OCI-LY3 (cell line): Measurements from ENCODE around the gene CNTN5.

ENCODE experiments used
- H2AFZ ChIP-seq: fragments of 200-600, 300-600 bp; shearing (Covaris generic); 2 replicates; pipeline ENCODE4 v1.6.0; 2014; ENCODE audit warnings: antibody characterized with exemption, low read depth, low read length
- H3K27ac ChIP-seq: fragments of 200-600, 300-600 bp; sonication (generic); 2 replicates; pipeline ENCODE4 v1.5.1; 2014; ENCODE audit warnings: mild to moderate bottlenecking, low read length, moderate library complexity, mixed read lengths
- H3K27me3 ChIP-seq: fragments of 200-600, 300-600 bp; sonication (generic); 2 replicates; pipeline ENCODE4 v1.6.1; 2014; ENCODE audit warnings: low read depth, low read length, mixed read lengths
- H3K36me3 ChIP-seq: fragments of 200-600, 300-600 bp; sonication (generic); replicated peaks from 2 replicates; pipeline ENCODE3; 2014; ENCODE audit warnings: low read depth, low read length, mixed read lengths
- H3K4me1 ChIP-seq: fragments of 300-600, 200-600 bp; sonication (generic); 2 replicates; pipeline ENCODE4 v1.6.1; 2014; ENCODE audit warnings: low read length, mixed read lengths
- H3K4me2 ChIP-seq: fragments of 200-600, 300-600 bp; sonication (generic); 2 replicates; pipeline ENCODE4 v1.6.1; 2014; ENCODE audit warnings: low read length, mixed read lengths
- H3K4me3 ChIP-seq: fragments of 300-600, 200-600 bp; sonication (generic); 2 replicates; pipeline ENCODE4 v1.5.1; 2014; ENCODE audit warnings: antibody characterized with exemption, mild to moderate bottlenecking, low read length, moderate library complexity
- H3K79me2 ChIP-seq: fragments of 300-600, 200-600 bp; shearing (Covaris generic); 2 replicates; pipeline ENCODE4 v1.6.1; 2014; ENCODE audit warnings: mild to moderate bottlenecking, low read length, mixed read lengths
- H3K9ac ChIP-seq: fragments of 300-600, 200-600 bp; shearing (Covaris generic); 2 replicates; pipeline ENCODE4 v1.6.0; 2014; ENCODE audit warnings: mild to moderate bottlenecking, low read length, moderate library complexity
- H3K9me3 ChIP-seq: fragments of 200-600, 300-600 bp; shearing (Covaris generic); 2 replicates; pipeline ENCODE4 v1.6.1; 2014; ENCODE audit warnings: low read length, mixed read lengths; ENCODE audit not compliant: insufficient read depth
- H4K20me1 ChIP-seq: fragments of 200-600, 300-600 bp; sonication (generic); 2 replicates; pipeline ENCODE4 v1.6.1; 2016; ENCODE audit warnings: low read length, mixed read lengths; ENCODE audit not compliant: insufficient read depth
- EZH2phosphoT487 ChIP-seq: fragments of 200-600 bp; shearing (Covaris generic); IDR thresholded peaks from 2 replicates; pipeline ENCODE4 v1.6.1; 2018; ENCODE audit warnings: antibody characterized with exemption, mixed run types, low read depth
- TF ChIP-seq, protein P1 (sequence below): fragments of 200-600, 300-600 bp; sonication (generic); IDR thresholded peaks from 2 replicates; pipeline ENCODE4 v1.5.1; 2014; ENCODE audit warnings: antibody characterized with exemption, low read length, low read depth

CNTN5 gene

DNA sequence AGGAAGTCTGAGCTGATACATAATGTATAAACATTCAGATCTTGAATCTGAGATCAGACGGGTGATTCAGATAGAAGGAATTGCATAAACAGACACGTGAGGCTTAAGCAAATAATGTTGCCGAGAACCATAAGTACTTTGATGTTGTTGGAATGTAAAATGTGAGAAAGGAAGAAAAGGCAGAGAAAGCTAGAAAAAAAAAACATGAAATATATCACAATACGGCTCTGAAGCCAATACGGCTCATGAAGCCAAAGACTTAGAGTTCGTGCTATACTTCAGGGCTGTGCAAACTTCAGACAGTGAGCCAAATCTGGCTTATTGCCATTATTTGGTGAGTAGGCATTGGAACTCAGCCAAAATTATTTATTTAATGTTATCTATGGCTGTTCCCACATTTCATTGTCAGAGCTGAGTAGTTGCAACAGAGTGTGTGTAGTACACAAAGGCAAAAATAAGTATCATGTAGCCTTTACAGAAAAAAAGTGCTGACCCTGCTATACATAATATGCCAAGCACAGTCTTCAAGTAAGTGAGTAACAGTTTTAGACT, 673.3 kb downstream of the CNTN5 start:
- no peaks in the 10 kb centered on the region for H3K36me3 ChIP-seq
- no peaks in the 10 kb centered on the region for H3K27me3 ChIP-seq
- no peaks in the 10 kb centered on the region for H3K79me2 ChIP-seq
- no peak overlapping the region for H3K4me3 ChIP-seq
- H4K20me1 ChIP-seq: no peaks in the 10 kb centered on the region
- no peak overlapping the region for H3K4me2 ChIP-seq
- no peaks in the 10 kb centered on the region for H3K9me3 ChIP-seq
- no peak overlapping the region for H3K9ac ChIP-seq
- TF ChIP-seq, protein P1, sequence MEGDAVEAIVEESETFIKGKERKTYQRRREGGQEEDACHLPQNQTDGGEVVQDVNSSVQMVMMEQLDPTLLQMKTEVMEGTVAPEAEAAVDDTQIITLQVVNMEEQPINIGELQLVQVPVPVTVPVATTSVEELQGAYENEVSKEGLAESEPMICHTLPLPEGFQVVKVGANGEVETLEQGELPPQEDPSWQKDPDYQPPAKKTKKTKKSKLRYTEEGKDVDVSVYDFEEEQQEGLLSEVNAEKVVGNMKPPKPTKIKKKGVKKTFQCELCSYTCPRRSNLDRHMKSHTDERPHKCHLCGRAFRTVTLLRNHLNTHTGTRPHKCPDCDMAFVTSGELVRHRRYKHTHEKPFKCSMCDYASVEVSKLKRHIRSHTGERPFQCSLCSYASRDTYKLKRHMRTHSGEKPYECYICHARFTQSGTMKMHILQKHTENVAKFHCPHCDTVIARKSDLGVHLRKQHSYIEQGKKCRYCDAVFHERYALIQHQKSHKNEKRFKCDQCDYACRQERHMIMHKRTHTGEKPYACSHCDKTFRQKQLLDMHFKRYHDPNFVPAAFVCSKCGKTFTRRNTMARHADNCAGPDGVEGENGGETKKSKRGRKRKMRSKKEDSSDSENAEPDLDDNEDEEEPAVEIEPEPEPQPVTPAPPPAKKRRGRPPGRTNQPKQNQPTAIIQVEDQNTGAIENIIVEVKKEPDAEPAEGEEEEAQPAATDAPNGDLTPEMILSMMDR: no peak
- TF ChIP-seq EZH2phosphoT487: no peak
- no peak overlapping the region for H3K27ac ChIP-seq
- no peak overlapping the region for H2AFZ ChIP-seq
- H3K4me1 ChIP-seq: no peaks in the 10 kb centered on the region

DNA sequence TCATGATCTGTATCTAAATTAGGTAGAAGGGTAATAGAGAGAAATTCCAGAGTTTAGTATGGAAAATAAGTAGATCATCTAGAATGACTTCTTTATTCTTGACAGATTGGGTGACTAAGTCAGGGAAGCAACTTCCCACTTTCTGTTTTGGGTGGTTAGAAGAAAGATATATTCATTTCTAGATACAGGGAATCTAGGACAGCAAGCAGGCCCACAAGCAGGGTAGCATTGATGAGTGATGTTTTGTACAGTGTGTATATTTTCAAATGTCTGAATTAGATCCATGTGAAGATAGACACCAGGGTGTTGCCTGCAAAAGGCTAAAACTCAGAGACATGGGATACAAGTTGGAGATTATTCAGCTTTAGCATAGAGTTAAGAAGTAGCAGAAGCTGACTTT, 674.4 kb downstream of the CNTN5 start:
- Histone ChIP-seq H3K79me2 (no peaks in the 10 kb centered on the region), H3K4me2 (no peak overlapping the region)
- no peak for TF ChIP-seq EZH2phosphoT487
- TF ChIP-seq, protein P1: no peak

DNA sequence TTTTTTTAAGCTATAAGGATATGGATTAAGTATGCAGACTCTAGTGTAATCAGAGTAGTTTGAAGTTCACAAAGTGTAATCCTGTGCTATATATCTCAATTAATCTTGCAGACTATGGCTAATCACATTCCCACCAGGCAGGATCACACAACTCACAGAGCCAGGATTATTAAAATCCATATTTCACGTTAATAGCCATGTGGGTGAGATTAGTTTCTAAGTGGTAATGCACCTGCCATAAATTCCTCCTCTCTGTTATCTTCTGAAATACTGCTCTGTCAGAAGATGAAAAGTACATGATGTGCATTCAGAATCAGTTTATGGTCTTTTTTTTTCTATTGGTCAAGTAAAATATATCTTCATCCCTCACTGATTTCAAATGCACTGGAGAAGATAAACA, 686.1 kb downstream of the CNTN5 start:
- Histone ChIP-seq H3K79me2 (no peaks in the 10 kb centered on the region), H3K9me3 (no peaks in the 10 kb centered on the region), H2AFZ (no peak overlapping the region), H3K36me3 (no peaks in the 10 kb centered on the region), H4K20me1 (no peaks in the 10 kb centered on the region), H3K27ac (no peak overlapping the region), H3K4me2 (no peak overlapping the region), H3K4me1 (no peaks in the 10 kb centered on the region), H3K9ac (no peak overlapping the region), H3K27me3 (no peaks in the 10 kb centered on the region), H3K4me3 (no peak overlapping the region)
- TF ChIP-seq EZH2phosphoT487: no peak
- TF ChIP-seq, protein P1: no peak

More for the DNA sequence above, 674.4 kb downstream of the CNTN5 start:
- Histone ChIP-seq H3K9ac (no peak overlapping the region), H3K4me3 (no peak overlapping the region), H3K9me3 (no peaks in the 10 kb centered on the region), H4K20me1 (no peaks in the 10 kb centered on the region), H2AFZ (no peak overlapping the region), H3K4me1 (no peaks in the 10 kb centered on the region), H3K27ac (no peak overlapping the region), H3K27me3 (no peaks in the 10 kb centered on the region), H3K36me3 (no peaks in the 10 kb centered on the region)

DNA sequence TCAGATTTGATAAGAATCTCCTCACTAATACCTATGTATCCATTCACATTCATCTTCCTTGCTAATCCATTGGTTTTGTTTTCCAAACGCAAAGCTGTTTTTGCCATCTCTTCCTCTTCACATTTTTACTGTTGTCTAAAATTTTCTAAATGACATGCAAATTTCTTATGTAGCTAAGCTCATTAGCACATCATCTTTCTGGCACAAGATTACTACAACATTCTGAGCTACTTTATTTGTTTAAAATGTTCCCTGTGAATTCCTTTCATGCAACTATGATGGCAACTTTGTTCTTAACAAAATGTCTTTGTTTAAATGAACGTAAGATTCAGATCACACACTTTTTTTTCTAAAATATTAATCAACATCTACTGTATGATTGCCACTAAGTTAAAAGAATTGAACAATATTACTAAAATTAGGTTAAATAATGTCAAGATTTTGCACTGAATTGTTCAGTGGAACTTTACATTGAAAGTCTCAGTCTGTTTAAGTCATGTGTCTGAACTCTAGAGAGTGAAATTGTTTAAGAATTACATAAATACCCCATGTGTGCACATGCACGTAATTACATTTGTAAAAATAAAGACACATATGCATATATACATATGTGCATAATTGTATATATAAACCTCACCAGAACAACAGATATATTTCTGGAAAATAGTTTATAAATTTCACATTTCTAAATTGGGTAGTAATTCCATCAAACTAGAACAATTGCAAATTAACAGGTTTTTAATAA, 688.4 kb downstream of the CNTN5 start:
- Histone ChIP-seq H3K4me3 (no peak overlapping the region), H3K27ac (no peak overlapping the region), H2AFZ (no peak overlapping the region), H3K9me3 (no peaks in the 10 kb centered on the region), H3K36me3 (no peaks in the 10 kb centered on the region), H4K20me1 (no peaks in the 10 kb centered on the region), H3K9ac (no peak overlapping the region), H3K79me2 (no peaks in the 10 kb centered on the region), H3K4me1 (no peaks in the 10 kb centered on the region), H3K27me3 (no peaks in the 10 kb centered on the region), H3K4me2 (no peak overlapping the region)
- TF ChIP-seq EZH2phosphoT487: no peak
- TF ChIP-seq, protein P1: no peak
